Fibroblast of lung (primary cell): ENCODE measurements around the gene TMTC4. TPM values are rescaled to one million over a fixed set of nuclear protein-coding genes. Genes with fewer than 3 reads are reported as not detected.
A peak's percentile ranks its signal among the peaks of the same experiment; 100 is the strongest.

ENCODE experiments used
- DNase-seq, 2 donors: peaks; one replicate each; pipeline versions ENCODE4 v3.0.0 to v3.0.0-alpha.2; 2010; ENCODE audit warnings: low read depth in 2 of 2
- H2AFZ ChIP-seq: 2 replicates; pipeline ENCODE4 v1.5.1; 2012; ENCODE audit warnings: low read length, control low read depth, inconsistent platforms
- H3K27ac ChIP-seq: 2 replicates; pipeline ENCODE4 v1.5.1; 2011; ENCODE audit warnings: low read length, control low read depth; ENCODE audit not compliant: insufficient read depth
- H3K27me3 ChIP-seq: 2 replicates; pipeline ENCODE4 v1.5.1; 2011; ENCODE audit warnings: mild to moderate bottlenecking, low read length; ENCODE audit not compliant: control insufficient read depth, insufficient read depth
- H3K36me3 ChIP-seq: 2 replicates; pipeline ENCODE4 v1.5.1; 2011; ENCODE audit warnings: low read length; ENCODE audit not compliant: control insufficient read depth, insufficient read depth
- H3K4me1 ChIP-seq: 2 replicates; pipeline ENCODE4 v1.5.1; 2011; ENCODE audit warnings: low read length; ENCODE audit not compliant: control insufficient read depth, insufficient read depth; ENCODE audit errors: extremely low read depth
- H3K4me2 ChIP-seq: 2 replicates; pipeline ENCODE4 v1.5.1; 2011; ENCODE audit warnings: low read length, control low read depth; ENCODE audit not compliant: insufficient read depth; ENCODE audit errors: extremely low read depth
- H3K4me3 ChIP-seq, 4 experiments: fragments of 200-600 bp in 1 of 4; sonication (generic) in 1 of 4; replicated peaks in 1 of 4; 2 replicates each; pipeline ENCODE4 v1.5.1; 2011 to 2016; ENCODE audit warnings: low read length in 4 of 4, low read depth in 3 of 4, mild to moderate bottlenecking in 3 of 4, control low read depth in 2 of 4, inconsistent platforms in 1 of 4, mixed read lengths in 1 of 4; ENCODE audit not compliant: insufficient read depth in 1 of 4; ENCODE audit errors: control extremely low read depth in 1 of 4
- H3K79me2 ChIP-seq: 2 replicates; pipeline ENCODE4 v1.5.1; 2012; ENCODE audit warnings: mild to moderate bottlenecking, low read length, inconsistent platforms; ENCODE audit not compliant: control insufficient read depth, insufficient read depth
- H3K9ac ChIP-seq: 2 replicates; pipeline ENCODE4 v1.5.1; 2011; ENCODE audit warnings: mild to moderate bottlenecking, low read length, control low read depth; ENCODE audit not compliant: insufficient read depth
- H3K9me3 ChIP-seq: 2 replicates; pipeline ENCODE4 v1.5.1; 2012; ENCODE audit warnings: low read depth, low read length; ENCODE audit not compliant: control insufficient read depth, insufficient read depth
- H4K20me1 ChIP-seq: 2 replicates; pipeline ENCODE4 v1.5.1; 2011; ENCODE audit warnings: low read length; ENCODE audit not compliant: control insufficient read depth, insufficient read depth; ENCODE audit errors: extremely low read depth
- CTCF ChIP-seq, 2 donors: IDR thresholded peaks in 1 of 2; conservative IDR thresholded peaks in 1 of 2; 1 replicate in 1 of 2; 2 replicates in 1 of 2; pipeline ENCODE4 v1.5.1; 2011 to 2012; ENCODE audit warnings: low read length in 2 of 2, control low read depth in 1 of 2, inconsistent platforms in 1 of 2, low read depth in 1 of 2, mild to moderate bottlenecking in 1 of 2
- EZH2 ChIP-seq: IDR thresholded peaks from 2 replicates; pipeline ENCODE4 v1.5.1; 2012; ENCODE audit warnings: low read length, control low read depth, mild to moderate bottlenecking; ENCODE audit errors: missing control alignments
- polyA plus RNA-seq, 2 donors: library from polyadenylated mRNA; depleted of rRNA in 1 of 2; stranded (reverse) in 1 of 2; unstranded in 1 of 2; fragments of >200 nt; gene quantifications; 2 replicates each; pipeline ENCODE4 v1.2.1, GENCODE V29; 2011 to 2012; ENCODE audit warnings: missing spikeins in 1 of 2
- total RNA-seq: library from RNA; depleted of rRNA; stranded (reverse); fragments of >200 nt; gene quantifications from 2 replicates; pipeline ENCODE4 v1.2.1, GENCODE V29; 2014

TMTC4 gene
- total and polyA plus RNA-seq, 2 donors (not counting 1 experiment from before 2014, with no cell fraction given): 5.5 to 19.5 TPM

GRCh38 chr13:100588331-100589177 is 86.0 kb downstream of the TMTC4 start, which contains the start of gene GGACT:
GGACT (minus strand) TSS chr13:100588789; CDS start chr13:100532591, 56,198 bp downstream.
- Histone ChIP-seq H3K4me1 (peaks cover 3% of the 10 kb centered on the region), H3K9me3 (no peaks in the 10 kb centered on the region), H3K27me3 (no peaks in the 10 kb centered on the region), H3K9ac (peak within 1 kb of the TSS; percentile 77), H4K20me1 (no peaks in the 10 kb centered on the region), H3K79me2 (no peaks in the 10 kb centered on the region), H2AFZ (peak within 1 kb of the TSS; percentile 85), H3K36me3 (no peaks in the 10 kb centered on the region), H3K4me3 (peak within 1 kb of the TSS; percentile 61 to 70 (median 65)), H3K4me2 (peak within 1 kb of the TSS; percentile 74), H3K27ac (peak within 1 kb of the TSS; percentile 54)
- peak; percentile 56 for DNase-seq
- TF ChIP-seq EZH2 (no peak), CTCF (conservative IDR thresholded peaks at IDR 0.05 in 1 of 2, IDR thresholded peaks at IDR 0.05 in 1 of 2; ENCODE audit: low read depth in 1 of 2, low read length in 2 of 2) (peak; percentile 33 to 54)

- H2AFZ ChIP-seq: no peak overlapping the region
These were observed 89.7 kb downstream of the TMTC4 start for GRCh38 chr13:100584896-100585295.

More at GRCh38 chr13:100584896-100585295, 89.7 kb downstream of the TMTC4 start:
- TF ChIP-seq CTCF (conservative IDR thresholded peaks at IDR 0.05 in 1 of 2, IDR thresholded peaks at IDR 0.05 in 1 of 2; ENCODE audit: low read depth in 1 of 2, low read length in 2 of 2): no peak
- no peak for TF ChIP-seq EZH2
- H4K20me1 ChIP-seq: no peaks in the 10 kb centered on the region
- no peaks in the 10 kb centered on the region for H3K9me3 ChIP-seq
- H3K4me2 ChIP-seq: no peak overlapping the region
- H3K27ac ChIP-seq: no peak overlapping the region
- no peak overlapping the region for H3K9ac ChIP-seq
- H3K4me3 ChIP-seq: no peak overlapping the region
- H3K36me3 ChIP-seq: no peaks in the 10 kb centered on the region
- peaks cover 3% of the 10 kb centered on the region for H3K4me1 ChIP-seq
- DNase-seq: peak in 1 of 2 donors; percentile 85
- H3K27me3 ChIP-seq: no peaks in the 10 kb centered on the region
- H3K79me2 ChIP-seq: no peaks in the 10 kb centered on the region
